ENCODE measurements around the gene FLOT1.

GRCh38 chr6:30700340-30700739, 42.1 kb downstream of the FLOT1 start:
- no peak for TF ChIP-seq PBX2 (CRISPR knock-in tag; IDR thresholded peaks at IDR 0.05; ENCODE audit: low read depth)
- no peak for TF ChIP-seq PBX2 (tag; conservative IDR thresholded peaks at IDR 0.05; ENCODE audit: low read depth)
- TF ChIP-seq USF2 (CRISPR knock-in tag; IDR thresholded peaks at IDR 0.05), result no peak
- TF ChIP-seq GABPB1 (CRISPR knock-in tag; IDR thresholded peaks at IDR 0.05), result no peak
- no peak for TF ChIP-seq ZNF274 (IDR thresholded peaks at IDR 0.05; ENCODE audit: borderline replicate concordance, low read depth, low read length)
- no peak for TF ChIP-seq THAP7 (CRISPR knock-in tag; IDR thresholded peaks at IDR 0.05)
- no peak for TF ChIP-seq POLR2A (conservative IDR thresholded peaks at IDR 0.05)
